Measurements from ENCODE around the gene QRFP.

The QRFP gene

DNA sequence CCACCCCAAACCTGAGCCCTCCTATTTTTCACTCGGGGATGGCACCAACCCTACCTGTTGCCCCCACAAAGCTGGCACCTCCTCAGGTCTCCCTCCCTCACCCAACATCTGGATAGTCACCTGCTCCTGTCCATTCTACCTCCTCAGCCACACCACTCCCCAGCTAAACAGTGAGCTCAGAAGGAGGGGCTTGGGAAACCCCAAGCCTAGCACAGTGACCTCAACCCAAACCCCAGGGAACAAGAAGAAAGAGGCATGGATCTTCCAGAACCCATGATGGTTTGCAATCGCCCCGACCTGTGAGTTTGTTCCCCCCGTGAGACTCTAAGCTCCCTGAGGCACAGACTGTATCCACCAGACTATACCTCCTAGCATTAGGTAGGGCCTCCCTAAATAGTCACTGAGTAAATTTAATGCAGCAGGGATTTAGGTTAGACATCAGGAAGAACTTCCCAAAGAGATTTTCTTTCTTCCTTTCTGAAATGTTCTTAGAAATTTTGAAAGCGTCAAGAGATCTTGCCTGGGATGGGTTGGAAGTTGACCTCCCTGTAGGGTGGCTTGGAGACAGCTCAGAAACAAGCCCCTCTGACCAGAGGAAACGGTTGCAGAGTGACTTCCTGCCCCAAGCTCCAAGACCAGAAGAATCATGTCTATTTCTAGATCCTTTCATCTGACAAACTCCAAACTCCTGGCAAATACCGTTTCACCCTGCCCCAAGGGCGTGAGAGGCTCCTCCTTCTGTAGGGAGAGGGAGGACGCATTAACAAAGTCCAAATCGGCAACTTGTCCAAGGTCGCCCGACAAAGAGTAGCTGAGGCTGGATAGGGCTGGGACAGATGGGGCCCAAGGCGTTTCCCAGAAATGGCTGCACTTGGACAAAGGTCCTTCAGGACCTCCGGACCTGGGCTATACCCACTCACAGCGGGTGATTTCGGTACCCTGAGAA lies 38.4 kb upstream of the QRFP start:
- Histone ChIP-seq H3K36me3 (ENCODE audit: control insufficient read depth, insufficient read depth, low read length) (no peaks in the 10 kb centered on the region), H3K27me3 (replicated peaks; ENCODE audit: control insufficient read depth, insufficient read depth, low read length) (peaks cover 7% of the 10 kb centered on the region), H3K4me3 (replicated peaks; ENCODE audit: low read depth, low read length) (no peak overlapping the region)
- TF ChIP-seq, protein P1, sequence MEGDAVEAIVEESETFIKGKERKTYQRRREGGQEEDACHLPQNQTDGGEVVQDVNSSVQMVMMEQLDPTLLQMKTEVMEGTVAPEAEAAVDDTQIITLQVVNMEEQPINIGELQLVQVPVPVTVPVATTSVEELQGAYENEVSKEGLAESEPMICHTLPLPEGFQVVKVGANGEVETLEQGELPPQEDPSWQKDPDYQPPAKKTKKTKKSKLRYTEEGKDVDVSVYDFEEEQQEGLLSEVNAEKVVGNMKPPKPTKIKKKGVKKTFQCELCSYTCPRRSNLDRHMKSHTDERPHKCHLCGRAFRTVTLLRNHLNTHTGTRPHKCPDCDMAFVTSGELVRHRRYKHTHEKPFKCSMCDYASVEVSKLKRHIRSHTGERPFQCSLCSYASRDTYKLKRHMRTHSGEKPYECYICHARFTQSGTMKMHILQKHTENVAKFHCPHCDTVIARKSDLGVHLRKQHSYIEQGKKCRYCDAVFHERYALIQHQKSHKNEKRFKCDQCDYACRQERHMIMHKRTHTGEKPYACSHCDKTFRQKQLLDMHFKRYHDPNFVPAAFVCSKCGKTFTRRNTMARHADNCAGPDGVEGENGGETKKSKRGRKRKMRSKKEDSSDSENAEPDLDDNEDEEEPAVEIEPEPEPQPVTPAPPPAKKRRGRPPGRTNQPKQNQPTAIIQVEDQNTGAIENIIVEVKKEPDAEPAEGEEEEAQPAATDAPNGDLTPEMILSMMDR (IDR thresholded peaks at IDR 0.05; ENCODE audit: insufficient read depth, low read length, poor library complexity, severe bottlenecking) = no peak
- DNase-seq (ENCODE audit: extremely low read depth, insufficient read length) = no peak

DNA sequence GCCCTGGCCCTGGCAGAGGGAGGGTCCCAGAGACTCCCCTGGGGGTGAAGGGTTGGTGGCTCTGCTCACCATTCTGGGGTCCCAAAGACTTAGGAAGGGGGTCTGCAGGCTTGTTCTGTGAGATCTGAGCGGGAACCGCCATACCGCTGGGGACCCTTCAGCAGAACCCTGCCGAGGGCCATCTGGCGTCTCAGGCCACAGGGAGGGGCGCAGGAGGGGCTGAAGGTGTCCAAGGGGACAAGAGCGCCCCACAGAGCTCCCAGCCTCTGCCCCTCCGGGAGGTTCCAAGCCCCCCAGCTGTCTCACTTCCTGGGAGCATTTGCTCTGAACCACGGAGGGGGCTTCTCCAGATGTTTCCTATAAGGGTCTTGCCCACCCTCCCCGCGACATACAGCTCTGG lies 37.6 kb upstream of the QRFP start:
- TF ChIP-seq, protein P1 (IDR thresholded peaks at IDR 0.05; ENCODE audit: insufficient read depth, low read length, poor library complexity, severe bottlenecking) = no peak
- H3K36me3 ChIP-seq (ENCODE audit: control insufficient read depth, insufficient read depth, low read length) = no peaks in the 10 kb centered on the region
- DNase-seq (ENCODE audit: extremely low read depth, insufficient read length) = no peak
- no peak overlapping the region for H3K4me3 ChIP-seq (replicated peaks; ENCODE audit: low read depth, low read length)
- peaks cover 7% of the 10 kb centered on the region for H3K27me3 ChIP-seq (replicated peaks; ENCODE audit: control insufficient read depth, insufficient read depth, low read length)

GRCh38 chr9:130933114-130934046 lies 36.8 kb upstream of the QRFP start:
- Histone ChIP-seq H3K36me3 (ENCODE audit: control insufficient read depth, insufficient read depth, low read length) (no peaks in the 10 kb centered on the region), H3K27me3 (replicated peaks; ENCODE audit: control insufficient read depth, insufficient read depth, low read length) (peaks cover 7% of the 10 kb centered on the region), H3K4me3 (replicated peaks; ENCODE audit: low read depth, low read length) (no peak overlapping the region)
- TF ChIP-seq, protein P1 (IDR thresholded peaks at IDR 0.05; ENCODE audit: insufficient read depth, low read length, poor library complexity, severe bottlenecking) = no peak
- DNase-seq (ENCODE audit: extremely low read depth, insufficient read length) = no peak

DNA sequence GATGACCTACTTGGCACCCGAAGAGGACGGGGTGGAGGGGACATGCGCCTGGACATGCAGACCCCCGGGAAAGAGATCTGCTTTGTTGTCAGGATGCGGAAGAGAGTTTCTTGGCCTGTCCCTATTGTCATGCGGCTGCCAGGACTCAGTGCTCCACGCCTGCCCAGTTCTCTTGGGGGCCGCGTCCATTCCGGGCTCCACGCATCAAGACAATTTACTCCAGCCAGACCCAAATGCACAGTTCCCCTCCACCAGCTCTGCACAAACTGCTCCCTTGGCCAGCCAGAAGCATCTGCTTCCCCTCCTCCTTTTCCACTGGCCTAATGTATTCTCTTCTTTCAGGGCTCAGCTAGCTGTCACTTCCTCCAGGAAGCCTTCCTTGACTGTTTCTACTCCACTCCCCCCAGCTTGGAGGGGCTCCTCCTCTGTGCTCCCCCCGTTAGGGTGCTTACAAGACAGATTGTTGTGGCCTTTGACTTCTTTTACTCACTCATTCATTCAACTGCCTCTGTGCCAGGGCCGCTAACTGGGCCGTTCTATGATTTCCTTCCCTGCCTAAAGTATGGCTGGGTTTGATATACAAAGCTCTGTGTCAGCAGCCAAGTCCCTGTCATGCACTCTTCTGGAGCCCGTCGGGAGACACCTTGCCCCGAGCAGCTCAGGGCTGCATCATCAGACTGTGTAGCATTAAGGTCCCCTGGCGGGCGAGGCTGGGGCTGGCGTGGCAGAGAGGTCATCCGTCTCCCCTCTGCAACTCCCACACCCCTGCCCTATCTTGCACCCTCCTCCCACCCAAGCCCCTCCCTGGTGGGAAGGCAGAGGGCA lies 35.9 kb upstream of the QRFP start:
- TF ChIP-seq, protein P1 (IDR thresholded peaks at IDR 0.05; ENCODE audit: insufficient read depth, low read length, poor library complexity, severe bottlenecking) = no peak

More for the DNA sequence above, 35.9 kb upstream of the QRFP start:
- DNase-seq (ENCODE audit: extremely low read depth, insufficient read length) = no peak
- Histone ChIP-seq H3K4me3 (replicated peaks; ENCODE audit: low read depth, low read length) (no peak overlapping the region), H3K36me3 (ENCODE audit: control insufficient read depth, insufficient read depth, low read length) (no peaks in the 10 kb centered on the region), H3K27me3 (replicated peaks; ENCODE audit: control insufficient read depth, insufficient read depth, low read length) (peaks cover 3% of the 10 kb centered on the region)
